CD4-positive, alpha-beta T cell treated with Interleukin-2 at 100 ng/mL for 4 hours (primary cell): Measurements from ENCODE around the gene WWC2.

ENCODE experiments used
- DNase-seq: peaks from one replicate; pipeline ENCODE4 v3.0.0-alpha.2; 2020; ENCODE audit warnings: low spot score

The WWC2 gene

GRCh38 chr4:183329954-183330742 is 231.1 kb downstream of the WWC2 start:
- DNase-seq, result no peak

DNA sequence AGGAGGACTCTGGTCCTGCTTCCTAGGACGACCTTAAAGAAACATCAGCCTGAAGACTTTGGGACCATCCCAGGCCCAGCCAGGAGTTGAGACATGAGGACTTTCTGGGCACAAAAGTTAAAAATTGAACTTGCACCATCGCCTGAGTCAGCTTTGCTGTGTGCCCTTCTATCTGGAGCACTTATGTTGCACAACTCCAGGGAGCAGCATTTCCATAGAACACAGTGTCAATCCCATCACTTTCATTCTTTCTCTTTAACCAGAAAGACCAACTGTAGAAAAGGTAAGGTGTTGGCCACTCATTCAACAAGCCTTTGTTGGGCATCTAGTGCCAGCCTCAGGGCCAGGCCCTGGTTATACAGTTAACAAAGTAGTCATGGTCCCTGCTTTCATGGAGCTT is 231.8 kb downstream of the WWC2 start:
- DNase-seq, result no peak

DNA sequence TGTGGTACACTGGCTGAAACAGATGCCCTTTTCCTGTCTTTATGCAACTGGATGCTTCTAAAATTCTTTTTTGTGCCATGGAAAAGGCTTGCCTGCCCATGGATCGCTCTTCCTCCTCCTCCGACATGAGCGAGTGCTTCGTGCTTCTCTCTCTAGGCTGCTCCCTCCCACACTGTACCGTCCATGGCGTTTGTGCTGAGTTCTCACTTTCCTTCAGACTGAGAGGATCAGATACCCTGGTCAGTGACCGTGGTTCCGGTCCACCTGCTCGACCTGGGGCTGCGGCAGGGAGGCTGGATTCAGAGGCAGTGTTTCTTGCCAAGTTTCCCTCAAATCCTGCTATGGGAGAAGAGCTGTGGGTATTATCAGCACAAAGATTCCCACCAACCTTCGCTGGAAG is 233.4 kb downstream of the WWC2 start:
- DNase-seq, result no peak

DNA sequence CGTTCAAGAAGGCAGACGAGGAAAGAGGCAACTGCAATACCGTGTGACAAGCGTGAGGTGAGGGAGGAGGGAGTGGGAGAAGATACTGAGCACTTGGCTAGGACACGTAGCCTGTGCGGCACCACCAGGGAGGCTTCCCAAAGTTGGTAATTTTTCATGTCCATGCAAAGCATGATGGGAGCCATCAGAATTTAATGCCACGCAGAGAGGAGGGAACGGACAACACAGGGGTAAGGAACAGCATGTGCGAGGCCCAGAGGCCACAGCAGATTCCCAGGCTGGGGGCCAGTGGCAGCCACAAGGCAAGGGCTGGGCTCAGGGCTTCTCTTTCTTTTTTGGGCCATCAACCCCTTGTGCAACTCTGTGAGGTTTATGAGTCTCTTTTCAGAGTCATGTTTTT is 234.1 kb downstream of the WWC2 start:
- DNase-seq, result no peak

- DNase-seq, result no peak
Observed at GRCh38 chr4:183333983-183334382, 234.9 kb downstream of the WWC2 start.

DNA sequence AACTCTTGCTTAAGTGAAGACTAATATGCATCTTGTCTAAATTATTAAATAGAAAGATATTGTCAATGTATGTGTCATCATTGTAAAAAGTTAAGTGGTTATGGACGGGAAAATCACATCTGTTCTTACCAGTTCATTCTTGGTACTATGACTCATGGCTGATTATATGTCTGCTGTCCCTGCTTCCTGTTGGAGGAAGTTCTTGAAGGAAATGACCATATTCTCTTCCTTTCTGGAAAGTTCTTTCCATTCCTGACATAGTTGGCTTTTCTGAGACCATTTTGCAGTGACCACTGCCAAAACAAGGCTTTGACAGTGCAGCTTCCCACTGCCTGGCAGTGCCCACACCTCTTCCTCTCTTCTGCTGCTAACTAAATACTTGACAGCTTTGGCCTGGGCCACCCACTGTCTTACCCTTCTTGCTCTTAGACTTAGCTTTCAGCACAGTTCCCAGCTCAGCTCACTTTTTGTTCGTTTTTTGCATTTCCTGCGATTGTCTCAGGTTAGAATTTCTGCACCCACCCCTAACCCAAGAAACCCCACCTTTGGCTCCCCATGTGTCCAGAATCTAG is 236.4 kb downstream of the WWC2 start:
- no peak for DNase-seq

GRCh38 chr4:183337349-183337748 is 238.3 kb downstream of the WWC2 start:
- no peak for DNase-seq

DNA sequence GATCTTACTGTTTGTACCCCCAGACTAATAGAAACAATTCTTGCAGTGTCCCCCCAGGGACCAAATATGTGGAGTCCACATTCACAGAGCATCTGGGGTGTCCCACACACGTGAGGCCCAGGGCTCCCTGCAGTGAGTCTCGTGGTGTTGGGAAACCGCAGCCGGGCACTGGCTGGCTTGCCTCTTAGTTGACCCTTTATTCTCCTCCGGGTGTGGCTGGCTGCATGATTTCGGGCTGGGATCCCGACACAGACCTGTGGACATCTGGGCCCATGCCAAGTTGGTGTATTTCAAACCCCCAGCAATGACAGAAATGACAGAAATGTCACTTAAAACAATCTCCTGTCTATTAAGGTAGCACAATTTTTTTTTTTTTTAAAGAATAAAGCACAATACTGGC is 238.8 kb downstream of the WWC2 start:
- DNase-seq, result no peak

GRCh38 chr4:183342541-183343533 is 243.8 kb downstream of the WWC2 start:
- DNase-seq, result no peak

DNA sequence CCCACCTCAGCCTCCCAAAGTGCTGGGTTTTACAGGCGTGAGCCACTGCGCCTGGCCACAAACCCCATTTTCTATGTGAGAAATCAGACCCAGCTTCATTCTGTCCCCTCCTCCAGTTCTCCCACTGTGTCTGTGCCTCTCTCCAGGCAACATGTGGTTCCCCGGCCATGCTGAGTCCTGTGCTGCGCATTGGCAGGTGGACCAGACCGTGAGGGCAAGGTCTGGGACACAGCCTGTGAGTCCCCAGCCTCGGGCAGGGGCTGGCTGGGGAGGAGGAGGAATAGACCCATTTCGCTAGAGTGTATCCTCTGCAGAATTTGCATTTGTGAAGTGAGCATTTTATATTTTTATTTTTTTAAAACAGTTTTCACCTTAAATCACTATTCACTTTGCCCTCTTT is 244.7 kb downstream of the WWC2 start:
- no peak for DNase-seq

- DNase-seq, result no peak
Observed at GRCh38 chr4:183344523-183345255, 245.6 kb downstream of the WWC2 start.

GRCh38 chr4:183345261-183345660 is 246.2 kb downstream of the WWC2 start:
- no peak for DNase-seq

DNA sequence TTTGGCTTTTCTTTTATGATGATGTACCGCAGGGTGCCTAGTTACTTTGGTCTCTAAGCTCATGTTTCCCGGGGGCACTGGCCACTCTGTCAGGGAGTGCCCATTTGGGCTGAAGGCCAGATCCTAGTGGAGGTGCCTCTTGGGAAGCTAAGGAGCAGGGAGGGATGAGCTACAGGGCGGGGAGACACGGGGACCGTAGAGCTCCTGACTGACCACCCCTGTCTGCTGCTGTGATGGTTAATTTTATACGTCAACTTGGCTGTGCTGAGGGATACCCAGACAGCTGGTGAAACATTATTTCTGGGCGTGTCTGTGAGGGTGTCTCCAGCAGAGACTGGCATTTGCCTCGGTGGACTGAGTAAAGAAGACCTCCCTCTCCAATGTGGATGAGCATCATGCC is 248.1 kb downstream of the WWC2 start:
- DNase-seq, result no peak

DNA sequence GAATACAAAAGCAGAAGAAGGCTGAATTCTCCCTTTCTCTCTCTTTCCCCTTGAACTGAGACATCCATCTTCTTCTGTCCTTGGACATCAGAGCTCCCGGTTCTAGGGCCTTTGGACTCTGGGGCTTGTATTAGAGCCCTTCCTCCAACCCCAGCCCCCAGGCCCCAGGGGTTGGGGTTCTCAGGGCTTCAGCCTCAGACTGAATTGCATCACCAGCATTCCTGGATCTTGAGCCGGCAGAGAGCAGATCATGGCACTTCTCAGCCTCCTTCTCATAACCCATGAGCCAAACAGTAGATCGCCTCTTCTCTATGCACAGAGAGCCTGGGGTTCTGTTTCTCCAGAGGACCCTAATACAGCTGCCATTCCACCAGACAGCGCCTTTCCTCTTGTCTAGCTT is 248.5 kb downstream of the WWC2 start:
- DNase-seq, result no peak

DNA sequence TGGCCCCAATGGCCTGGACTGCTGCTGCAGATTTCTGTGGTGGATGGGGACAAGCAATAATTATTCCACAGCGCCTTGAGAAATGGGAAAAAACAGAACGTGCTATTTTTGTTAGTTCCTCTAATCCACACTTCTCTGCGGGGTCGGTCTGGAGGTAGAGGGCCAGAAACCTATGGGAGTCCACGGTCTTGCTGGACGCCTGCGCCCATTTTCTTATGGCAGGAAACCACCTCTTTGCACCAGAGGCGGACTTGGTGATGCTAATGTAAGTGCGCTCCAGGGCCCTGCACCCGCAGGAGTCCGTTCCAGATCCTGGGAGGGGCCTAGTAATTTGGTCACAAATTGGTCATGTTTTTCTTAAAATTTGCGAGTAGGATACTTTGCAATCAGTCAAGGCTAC is 249.1 kb downstream of the WWC2 start:
- no peak for DNase-seq

DNA sequence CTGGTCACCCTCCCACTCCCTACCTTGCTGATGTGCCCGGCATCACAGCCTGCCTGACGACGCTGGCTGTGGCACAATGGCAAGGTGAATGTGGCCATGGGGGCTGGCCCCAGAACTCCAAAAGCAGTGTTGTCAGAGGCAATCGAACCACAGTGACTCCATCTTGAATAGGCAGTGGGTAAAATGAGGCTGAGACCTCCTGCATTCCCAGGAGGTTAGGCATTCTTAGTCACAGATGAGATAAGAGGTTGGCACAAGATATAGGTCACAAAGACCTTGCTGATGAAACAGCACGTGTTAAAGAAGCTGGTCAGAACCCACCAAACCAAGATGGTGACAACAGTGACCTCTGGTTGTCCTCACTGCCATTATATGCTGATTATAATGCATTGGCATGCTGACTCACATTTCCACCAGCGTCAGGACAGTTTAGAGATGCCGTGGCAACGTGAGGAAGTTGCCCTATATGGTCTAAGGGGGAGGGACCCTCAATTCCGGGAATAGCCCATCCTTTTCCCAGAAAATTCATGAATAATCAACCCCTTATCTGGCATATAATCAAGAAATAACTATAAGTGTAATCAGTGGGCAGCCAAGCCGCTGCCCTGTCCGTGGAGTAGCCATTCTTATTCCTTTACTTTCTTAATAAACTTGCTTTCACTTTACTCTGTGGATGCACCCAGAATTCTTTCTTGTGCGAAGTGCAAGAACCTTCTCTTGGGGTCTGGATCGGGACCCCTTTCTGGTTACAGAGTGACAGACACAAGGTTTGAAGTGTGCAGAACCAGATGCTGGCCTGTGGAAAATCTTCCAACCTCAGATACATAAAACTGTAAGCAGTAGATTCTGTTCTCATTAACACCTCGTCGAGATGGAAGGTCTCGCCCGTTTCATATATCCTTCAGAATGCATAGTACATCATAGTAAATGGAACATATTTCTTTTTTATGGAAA is 249.9 kb downstream of the WWC2 start:
- DNase-seq, result peak; percentile 24

- no peak for DNase-seq
Observed at GRCh38 chr4:183349673-183350072, 250.6 kb downstream of the WWC2 start.

GRCh38 chr4:183350317-183351071 is 251.4 kb downstream of the WWC2 start:
- DNase-seq, result no peak

DNA sequence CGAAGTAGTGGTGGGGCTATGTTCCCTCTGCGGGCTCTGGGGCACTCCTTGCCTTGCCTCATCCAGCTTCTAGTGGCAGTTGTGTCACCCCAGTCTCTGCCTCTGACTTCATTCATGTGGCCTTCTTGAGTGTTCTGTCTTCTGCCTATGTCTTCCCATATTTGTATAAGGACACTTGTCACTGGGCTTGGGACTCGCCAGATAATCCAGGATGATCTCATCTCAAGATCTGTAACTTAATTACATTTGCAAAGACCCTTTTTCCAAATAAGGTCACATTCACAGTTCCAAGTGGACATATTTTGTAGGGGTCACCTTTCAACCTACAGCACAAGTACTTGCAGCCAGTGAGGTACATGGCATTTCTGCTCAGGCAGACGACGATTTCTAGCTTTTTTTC is 253.5 kb downstream of the WWC2 start:
- no peak for DNase-seq

- DNase-seq, result no peak
Observed at GRCh38 chr4:183353557-183353956, 254.5 kb downstream of the WWC2 start.
